NCI-H526 (cell line): ENCODE data around the gene SIRT4.

ENCODE experiments used
- DNase-seq, 2 experiments: peaks; one replicate each; lab custom pipeline; 2025; lab: John Stamatoyannopoulos, UW

The SIRT4 gene

DNA sequence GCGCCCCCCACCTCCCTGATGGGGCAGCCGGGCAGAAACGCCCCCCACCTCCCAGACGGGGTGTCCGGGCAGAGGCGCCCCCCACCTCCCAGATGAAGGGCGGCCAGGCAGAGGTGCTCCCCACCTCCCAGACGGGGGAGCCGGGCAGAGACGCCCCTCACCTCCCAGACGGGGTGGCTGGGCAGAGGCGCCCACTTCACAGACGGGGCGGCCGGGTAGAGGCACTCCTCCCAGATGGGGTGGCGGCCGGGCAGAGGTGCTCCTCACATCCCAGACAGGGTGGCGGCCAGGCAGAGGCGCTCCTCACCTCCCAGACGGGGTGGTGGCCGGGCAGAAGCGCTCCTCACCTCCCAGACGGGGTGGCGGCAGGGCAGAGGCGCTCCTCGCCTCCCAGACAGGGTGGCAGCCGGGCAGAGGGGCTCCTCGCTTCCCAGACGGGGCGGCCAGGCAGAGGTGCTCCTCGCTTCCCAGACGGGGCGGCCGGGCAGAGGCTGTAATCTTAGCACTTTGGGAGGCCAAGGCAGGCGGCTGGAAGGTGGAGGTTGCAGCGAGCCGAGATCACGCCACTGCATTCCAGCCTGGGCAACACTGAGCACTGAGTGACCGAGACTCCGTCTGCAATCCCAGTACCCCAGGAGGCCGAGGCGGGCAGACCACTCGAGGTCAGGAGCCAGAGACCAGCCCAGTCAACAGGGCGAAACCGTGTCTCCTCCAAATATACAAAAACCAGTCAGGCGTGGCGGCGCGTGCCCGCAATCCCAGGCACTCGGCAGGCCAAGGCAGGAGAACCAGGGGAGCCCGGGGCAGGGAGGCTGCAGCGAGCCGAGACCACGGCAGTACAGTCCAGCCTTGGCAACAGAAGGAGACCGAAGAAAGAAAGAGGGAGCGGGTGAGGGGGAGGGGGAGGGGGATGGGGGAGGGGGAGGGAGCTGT lies 23.7 kb upstream of the SIRT4 start:
- no peak for DNase-seq

DNA sequence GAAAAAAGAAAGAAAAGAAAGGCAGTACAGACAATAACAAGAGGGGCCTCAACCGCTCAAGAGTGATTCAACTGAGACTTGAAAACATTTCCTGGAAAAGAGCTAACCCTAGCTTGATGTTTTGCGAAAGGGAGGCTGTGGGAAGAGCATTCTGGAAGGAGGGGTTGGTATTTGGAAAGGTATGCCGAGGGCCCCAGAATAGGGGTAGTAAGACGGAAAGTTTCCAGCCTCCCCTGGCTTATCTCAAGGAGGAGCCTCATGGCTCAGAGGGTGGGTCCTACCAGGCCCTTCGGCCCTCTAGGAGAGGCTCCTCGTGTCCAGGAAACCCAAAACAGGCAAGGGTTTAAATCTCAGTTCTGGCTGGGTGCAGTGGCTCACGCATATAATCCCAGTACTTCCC lies 18.8 kb upstream of the SIRT4 start:
- no peak for DNase-seq

DNA sequence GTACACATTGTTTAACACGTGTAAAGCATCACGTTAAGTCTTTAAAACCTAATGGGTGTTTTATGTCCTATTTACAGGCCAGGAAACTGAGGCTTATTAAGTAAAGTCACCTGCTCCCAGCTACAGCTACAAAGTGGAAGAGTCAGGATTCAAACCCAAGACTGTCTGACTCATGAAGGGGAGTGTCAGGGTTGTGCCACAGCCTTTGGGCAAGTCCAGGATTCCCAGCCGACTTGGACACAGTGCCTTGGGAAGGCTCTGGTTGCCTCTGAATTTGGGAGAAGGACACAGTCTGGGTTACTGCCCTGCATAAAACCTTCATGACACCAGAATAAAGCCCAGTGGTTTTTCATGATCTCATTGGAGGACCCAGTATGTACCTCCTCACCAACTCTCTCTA lies 17.7 kb upstream of the SIRT4 start:
- DNase-seq: no peak

DNA sequence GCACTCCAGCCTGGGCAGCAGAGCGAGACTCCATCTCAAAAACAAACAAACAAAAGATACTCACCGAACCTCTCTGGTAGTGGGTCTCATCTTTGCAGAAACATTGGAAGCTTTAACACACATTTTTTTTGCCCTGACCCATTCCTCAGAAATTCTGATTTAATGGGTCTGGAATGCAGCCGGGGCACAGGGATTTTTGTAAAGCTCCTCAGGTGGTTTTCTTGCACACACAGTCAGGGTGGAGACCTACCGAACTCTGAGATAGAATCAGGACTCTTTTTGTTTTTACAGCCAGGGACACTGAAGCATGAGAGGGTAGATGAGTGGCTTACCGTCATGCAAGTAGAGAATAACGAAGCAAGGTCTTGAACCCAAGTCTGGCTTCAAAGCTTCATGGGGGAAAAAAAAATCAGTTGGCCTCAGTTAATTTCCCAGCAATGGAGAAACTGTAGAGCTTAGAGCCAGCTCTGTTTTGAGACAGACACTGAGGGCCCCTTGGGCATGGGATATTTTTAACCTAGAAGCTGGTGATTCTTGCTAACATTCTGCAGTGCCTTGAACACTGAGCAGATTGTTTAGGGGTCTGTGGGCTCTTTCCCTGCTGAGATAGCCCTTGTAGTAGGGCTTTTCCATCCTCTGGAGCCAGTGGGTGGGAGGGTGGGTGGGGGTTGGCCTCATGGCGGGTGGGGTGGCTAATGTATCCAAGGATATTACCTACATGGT lies 15.2 kb upstream of the SIRT4 start:
- no peak for DNase-seq

DNA sequence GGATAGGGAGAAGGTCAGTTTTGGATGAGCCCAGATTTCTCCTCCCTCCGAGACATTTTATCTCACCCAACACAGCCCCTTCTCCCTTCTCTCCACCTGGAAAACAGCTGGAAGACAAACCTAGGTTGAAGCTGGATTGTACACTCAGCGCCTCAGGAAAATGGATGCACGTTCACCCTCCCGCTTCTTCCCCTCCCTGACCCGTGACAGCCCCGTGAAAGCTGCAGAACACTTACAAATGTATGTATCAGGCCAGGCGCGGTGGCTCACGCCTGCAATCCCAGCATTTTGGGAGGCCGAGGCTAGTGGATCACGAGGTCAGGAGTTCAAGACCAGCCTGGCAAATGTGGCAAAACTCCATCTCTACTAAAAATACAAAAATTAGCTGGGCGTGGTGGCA lies 14.6 kb upstream of the SIRT4 start:
- DNase-seq: no peak

DNA sequence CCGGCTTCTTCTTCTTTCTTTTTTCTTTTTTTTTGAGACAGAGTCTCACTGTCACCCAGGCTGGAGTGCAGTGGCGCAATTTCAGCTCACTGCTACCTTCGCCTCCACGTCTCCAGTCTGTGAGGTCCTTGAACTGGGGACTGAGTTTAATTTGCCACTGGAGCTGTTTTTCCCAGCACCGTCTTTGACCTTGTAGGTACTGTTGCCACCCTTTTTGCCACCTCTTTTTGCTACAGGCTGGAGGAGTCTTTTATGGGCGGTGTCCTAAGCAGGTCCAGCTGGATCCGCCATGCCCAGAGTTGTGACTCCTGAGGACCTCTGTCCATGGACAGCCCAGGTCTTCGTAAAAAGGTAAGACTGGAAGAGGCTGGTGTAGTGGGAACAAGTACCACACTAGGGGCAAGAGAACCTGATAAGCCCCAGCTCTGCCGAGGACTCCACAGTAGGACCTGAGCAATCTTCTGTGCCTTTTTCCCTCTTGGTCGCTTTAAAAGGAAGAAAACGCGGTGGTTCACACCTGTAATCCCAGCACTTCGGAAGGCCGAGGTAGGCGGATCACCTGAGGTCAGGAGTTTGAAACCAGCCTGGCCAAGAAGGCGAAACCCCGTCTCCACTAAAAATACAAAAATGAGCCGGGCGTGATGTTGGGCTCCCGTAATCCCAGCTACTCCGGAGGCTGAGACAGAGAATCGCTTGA lies 11.4 kb upstream of the SIRT4 start:
- no peak for DNase-seq

DNA sequence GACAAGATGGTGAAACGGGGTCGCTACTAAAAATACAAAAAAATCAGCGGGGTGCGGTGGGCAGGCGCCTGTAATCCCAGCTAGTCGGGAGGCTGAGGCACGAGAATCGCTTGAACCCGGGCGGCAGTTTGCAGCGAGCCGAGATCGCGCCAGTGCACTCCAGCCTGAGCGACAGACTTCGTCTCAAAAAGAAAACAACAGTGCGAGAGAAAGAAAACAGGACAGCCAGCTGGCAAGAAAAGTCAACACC lies 9.8 kb upstream of the SIRT4 start:
- DNase-seq: no peak

DNA sequence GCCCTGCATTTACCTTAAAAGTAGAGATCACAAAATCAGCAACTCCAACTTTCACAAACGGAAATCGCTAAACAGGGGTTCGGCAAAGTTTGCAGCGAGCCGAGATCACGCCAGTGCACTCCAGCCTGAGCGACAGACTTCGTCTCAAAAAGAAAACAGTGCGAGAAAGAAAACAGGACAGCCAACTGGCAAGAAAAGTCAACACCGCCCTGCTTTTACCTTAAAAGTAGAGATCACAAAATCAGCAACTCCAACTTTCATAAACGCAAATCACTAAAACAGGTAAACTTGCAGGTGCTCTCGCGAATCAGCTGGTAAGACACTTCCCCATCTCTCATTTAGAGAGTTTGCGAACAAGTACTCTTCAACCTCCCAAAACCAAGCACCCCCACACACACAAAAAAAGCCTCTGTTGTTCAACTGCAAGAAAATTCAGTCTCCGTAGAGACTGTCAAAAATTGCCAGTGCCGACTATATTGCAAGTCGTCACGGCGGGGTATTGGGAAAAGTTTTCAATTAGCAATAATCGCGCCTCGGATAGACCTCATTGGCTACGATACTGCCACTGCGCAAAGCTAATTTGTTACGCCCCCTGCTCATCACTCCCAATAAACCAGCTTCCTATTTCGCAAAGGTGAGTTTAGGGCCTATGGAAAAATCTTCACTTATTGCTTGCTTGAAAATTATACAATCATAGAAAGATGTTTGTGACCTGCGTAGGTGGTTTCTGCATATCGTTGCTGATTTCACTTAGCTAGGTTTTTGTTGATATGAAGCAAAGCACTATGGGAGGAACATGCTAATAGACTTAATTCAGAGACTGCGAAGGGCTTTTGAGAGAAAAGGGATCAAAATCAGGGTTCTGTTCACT lies 9.2 kb upstream of the SIRT4 start, which contains the start of gene RNU4-1:
Gene RNU4-1, minus strand, starts transcription at position 577 of the 871 bp plus-strand sequence.
- DNase-seq: peak; percentile 97 to 100

DNA sequence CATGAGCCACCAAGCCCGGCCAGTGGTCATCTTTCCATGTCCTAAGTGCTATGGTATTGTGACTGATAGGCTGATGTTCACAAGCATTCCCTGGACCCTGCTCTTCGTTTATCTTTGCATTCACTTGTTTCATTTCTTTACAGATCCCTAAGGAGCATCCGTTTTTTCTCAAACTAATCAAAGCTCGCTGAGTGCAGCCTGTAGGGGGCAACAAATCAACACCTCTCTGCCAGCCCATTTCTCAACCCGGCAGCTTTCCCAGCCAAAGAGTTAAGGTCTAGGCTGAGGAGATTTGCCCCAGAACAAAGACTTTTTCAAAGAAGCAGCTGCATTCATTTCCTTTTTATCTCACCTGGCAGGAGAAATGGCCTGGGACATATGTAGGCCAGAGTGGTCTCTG lies 12.1 kb downstream of the SIRT4 start:
- no peak for DNase-seq

DNA sequence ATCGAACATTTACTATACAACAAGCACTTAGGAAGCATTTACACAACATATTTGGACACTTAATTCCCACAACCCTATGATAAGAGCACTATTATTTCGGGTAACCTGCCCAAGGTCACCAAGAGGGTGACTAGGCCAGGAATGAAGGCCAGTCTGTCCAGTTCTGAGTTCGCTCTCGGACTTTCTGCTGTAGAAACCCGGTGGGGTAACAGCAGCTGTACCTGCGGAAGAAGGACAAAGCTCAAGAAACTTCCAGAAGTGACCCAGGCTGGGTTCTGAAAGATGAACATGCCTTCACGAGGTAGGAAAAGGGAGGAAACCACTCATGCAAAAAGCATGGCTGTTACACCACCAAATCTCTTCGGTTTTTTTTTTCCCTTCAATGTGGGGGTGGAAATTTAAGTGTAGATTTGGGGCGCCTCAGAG lies 14.7 kb downstream of the SIRT4 start:
- DNase-seq: no peak

DNA sequence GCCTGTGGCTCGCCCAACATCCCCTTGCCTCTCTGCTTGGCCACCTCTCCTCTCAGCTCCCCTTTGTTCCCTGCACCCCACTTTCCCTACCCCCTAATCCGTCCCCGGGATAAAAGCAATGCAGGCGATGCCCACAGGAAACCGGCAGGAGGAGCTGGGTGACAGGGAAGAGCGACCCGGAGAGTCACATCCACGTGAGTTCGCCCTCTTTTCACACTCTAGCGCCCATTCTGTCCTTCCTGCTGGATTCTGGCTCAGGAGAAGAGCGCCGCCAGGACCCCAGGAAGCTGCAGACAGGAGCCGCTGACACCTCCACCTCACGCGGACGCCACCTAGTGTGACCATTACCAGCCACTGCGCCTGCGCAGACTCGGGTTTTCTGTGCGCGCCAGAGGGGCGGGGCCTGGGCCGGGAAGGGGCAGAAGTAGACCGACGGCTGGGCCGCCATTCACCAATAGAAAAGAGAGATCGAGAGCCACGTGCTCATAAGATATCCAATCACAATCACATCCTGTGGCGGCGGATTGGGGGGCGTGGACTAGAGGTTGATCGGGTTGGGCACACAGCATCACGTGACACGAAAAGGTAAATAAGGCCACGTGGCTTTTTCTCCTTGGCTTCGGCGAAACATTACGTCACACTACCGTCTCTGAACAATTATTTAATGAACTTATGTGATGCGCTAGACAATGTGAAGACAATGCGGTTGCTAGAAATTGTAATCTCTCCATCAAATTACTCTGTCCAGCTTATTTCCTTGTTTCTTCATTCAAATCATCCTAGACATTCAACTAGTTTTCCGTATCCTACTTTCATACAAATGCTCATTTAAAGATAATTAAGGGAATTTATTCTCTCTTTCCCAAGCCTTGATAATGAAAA lies 15.3 kb downstream of the SIRT4 start:
- DNase-seq: peak; percentile 99

DNA sequence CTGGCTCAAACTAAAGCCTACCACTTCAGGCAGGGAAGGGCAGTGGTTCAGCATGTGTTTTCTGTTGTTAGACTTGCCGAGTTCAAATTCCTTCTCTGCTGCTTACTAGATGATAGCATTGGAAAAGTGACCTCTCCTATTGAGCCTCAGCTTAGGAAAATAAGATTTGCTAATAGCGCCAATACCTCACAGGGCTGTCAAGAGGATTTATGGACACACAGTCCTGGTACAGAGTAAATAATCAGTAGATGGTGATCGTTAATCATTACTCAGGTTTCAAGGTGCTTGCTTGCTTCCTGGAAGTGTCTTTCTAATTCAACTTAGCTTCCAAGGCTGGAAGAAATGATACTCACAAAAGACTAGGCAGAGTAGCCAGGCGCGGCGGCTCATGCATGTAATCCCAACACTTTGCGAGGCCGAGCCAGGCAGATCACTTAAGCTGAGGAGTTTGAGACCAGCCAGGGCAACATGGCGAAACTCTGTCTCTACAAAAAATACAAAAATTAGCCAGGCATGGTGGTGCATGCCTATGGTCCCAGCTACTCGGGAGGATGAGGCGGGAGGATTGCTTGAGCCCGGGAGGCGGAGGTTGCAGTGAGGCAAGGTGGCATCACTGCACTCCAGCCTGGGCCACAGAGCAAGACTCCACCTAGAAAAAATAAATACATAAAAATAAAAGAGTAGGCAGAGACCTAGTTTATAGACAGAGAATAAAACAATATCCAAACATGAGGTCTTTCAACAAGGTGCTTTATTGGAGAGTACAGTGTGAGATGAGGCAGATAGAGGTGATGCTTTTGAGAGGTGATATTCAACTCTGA lies 19.5 kb downstream of the SIRT4 start:
- DNase-seq: peak in 1 of 2 experiments; percentile 27

DNA sequence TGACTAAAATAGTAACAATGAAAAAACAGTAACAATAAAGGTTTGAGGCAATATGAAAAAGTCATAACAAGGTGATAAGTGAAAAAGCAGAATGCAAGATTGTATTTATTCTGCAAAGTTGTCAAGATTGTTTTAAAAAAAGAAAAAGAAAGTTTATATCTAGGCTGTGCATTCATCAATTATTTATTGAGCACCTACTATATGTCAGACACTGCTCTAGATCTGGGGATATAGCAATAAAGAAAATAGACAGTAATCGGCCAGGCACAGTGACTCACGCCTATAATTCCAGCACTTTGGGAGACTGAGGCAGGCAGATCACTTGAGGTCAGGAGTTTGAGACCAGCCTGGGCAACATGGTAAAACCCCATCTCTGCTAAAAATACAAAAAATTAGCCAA lies 21.7 kb downstream of the SIRT4 start:
- DNase-seq: no peak

DNA sequence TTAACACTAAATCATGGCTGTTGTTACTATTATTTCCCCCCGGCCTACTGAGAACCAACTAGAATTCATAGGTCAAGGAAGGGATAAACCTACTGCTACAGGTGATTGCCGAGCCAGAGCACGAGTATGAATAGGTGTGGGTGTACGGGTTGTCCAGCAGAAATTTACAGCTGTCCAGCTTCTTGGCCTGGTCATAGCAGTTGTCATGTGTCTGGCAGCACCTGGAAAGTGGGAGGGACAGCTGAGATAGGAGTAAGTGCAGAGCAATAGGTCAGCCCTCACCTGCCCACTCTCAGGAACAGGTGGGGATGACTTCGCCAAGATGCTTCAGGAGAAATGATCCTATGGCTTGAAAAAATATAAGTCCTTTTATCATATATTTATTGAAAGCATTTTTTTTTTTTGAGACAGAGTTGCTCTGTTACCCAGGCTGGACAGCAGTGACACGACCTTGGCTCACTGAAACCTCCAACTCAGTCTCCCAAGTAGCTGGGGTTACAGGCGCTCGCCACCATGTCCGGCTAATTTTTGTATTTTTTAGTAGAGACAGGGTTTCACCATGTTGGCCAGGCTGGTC lies 22.8 kb downstream of the SIRT4 start:
- no peak for DNase-seq

DNA sequence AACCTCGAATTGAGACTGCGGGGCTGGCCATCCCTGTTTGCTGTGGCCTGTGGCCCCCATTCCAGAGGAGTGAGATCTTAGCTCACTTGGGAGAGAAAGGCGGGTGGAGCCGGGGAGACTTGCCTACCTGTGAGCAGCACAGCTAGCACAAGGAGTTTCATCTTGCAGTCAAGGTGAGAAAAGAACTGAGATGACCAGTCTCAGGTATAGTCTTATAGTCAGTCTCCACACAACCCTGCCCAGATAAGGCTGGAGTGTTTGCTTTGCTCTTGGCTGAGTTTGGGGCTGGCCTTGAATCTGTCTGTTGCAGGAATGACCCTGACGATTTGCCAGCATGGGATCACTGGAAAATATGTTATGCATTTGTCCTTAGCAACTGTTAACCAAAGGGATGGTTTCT lies 25.5 kb downstream of the SIRT4 start, which contains the start of gene PLA2G1B:
Gene PLA2G1B, minus strand, starts transcription at position 187 of the 400 bp plus-strand sequence. Its CDS starts 26 bp downstream, at position 161.
- DNase-seq: no peak

DNA sequence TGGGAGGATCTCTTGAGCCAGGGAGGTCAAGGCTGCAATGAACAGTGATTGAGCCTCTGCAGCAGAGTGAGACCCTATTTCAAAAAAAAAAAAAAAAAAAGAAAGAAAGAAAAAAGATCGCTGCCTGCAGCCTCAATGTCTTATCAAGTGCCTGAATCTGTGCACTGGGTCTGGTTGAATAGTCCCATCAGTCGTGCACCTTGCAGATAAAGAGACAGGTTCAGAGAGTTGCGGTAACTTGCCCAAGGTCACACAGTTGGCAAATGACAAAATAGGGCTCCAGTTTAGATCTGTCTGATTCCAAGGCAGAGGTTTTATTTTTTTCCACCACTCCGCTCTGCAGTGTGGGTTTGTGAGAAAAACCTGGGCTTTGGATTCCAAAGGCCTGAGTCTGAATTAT lies 26.1 kb downstream of the SIRT4 start:
- no peak for DNase-seq

DNA sequence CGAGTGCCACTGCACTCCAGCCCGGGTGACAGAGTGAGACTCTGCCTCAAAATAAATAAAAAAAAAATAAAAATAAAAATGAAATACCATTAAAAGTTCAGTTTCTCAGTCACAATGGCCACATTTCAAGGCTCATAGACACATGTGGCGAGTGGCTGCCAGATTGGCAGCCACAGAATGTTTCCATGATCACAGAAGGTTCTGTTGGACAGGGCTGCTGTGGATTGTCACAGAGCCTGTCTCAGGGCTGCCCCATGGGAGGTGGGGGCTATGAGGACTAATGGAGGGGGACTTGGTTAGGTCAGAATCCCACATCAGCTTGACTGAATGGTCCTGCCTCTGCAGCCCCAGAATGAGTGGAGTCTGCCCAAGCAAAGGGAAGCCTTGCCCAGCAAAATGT lies 29.3 kb downstream of the SIRT4 start:
- no peak for DNase-seq

DNA sequence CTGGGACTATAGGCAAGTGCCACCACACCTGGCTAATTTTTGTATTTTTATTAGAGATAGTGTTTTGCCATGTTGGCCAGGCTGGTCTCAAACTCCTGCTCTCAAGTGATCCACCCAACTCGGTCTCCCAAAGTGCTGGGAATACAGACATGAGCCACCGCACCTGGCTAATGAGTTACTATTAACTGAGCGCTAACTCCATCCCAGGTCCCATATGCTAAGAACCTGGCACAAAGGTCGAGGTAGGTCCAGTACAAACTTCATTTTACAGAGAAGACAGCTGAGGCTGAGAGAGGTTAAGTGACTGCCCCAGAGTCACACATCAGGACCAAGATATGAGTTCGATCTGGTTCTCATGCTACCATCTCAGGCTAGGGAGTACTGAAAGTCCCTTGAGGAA lies 29.9 kb downstream of the SIRT4 start:
- DNase-seq: no peak

DNA sequence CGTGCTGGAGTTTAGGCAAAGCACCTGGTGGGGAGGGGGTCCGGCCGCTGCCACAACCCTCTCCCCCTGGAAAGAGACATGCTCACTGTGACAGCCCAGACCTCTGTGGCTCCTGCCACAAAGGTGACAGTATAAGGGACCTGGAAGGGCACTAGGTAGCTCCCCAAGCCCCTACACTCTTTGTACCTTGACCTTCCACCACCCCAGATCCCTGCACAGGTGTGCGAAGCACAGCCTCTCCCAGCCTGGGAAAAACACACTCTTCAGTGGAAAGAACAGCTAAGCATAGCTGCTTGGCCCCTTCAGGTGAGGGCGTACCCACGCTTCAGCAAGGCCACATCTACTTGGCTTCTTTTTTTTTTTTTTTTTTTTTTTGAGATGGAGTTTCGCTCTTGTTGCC lies 30.4 kb downstream of the SIRT4 start:
- no peak for DNase-seq
